Choroid plexus epithelial cell (primary cell): ENCODE data around the gene GNG11.
A peak's percentile ranks its signal among the peaks of the same experiment; 100 is the strongest.
"Not testable (repeated sequence)": the region's sequence is repeated elsewhere in the genome, so short reads cannot be mapped to it uniquely, and the experiment has no call there.

Source experiments
- DNase-seq: peaks from one replicate; pipeline ENCODE4 v3.0.0-alpha.2; 2010; ENCODE audit warnings: low read depth
- H3K4me3 ChIP-seq: 2 replicates; pipeline ENCODE4 v1.5.1; 2011; ENCODE audit warnings: low read depth, mild to moderate bottlenecking, control low read depth, low read length, moderate library complexity
- TF ChIP-seq, protein P1 (sequence below): conservative IDR thresholded peaks from 2 replicates; pipeline ENCODE4 v1.5.1; 2011; ENCODE audit warnings: low read depth, mild to moderate bottlenecking, control low read depth, inconsistent platforms, low read length, moderate library complexity

The GNG11 gene

DNA sequence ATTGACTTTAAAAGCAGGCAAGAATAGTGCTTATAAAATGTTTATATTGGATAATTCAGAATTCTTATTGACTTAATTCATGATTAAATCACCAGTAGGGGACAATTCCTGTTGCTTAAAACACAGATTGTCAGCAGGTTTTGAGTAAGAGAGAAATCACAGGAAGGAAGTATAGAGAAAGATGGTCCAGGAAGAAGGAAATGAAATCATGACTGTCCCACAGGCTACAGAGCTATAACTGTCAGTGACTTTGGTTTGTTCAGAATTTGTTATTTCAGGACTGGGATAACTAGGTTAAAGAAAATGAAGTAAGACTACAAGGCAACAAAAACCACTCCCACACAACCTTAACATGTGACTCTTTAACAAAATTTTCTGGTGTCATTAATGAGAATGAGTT, 8.3 kb upstream of the GNG11 start:
- no peak for DNase-seq
- TF ChIP-seq, protein P1, sequence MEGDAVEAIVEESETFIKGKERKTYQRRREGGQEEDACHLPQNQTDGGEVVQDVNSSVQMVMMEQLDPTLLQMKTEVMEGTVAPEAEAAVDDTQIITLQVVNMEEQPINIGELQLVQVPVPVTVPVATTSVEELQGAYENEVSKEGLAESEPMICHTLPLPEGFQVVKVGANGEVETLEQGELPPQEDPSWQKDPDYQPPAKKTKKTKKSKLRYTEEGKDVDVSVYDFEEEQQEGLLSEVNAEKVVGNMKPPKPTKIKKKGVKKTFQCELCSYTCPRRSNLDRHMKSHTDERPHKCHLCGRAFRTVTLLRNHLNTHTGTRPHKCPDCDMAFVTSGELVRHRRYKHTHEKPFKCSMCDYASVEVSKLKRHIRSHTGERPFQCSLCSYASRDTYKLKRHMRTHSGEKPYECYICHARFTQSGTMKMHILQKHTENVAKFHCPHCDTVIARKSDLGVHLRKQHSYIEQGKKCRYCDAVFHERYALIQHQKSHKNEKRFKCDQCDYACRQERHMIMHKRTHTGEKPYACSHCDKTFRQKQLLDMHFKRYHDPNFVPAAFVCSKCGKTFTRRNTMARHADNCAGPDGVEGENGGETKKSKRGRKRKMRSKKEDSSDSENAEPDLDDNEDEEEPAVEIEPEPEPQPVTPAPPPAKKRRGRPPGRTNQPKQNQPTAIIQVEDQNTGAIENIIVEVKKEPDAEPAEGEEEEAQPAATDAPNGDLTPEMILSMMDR: no peak
- H3K4me3 ChIP-seq: no peak overlapping the region

DNA sequence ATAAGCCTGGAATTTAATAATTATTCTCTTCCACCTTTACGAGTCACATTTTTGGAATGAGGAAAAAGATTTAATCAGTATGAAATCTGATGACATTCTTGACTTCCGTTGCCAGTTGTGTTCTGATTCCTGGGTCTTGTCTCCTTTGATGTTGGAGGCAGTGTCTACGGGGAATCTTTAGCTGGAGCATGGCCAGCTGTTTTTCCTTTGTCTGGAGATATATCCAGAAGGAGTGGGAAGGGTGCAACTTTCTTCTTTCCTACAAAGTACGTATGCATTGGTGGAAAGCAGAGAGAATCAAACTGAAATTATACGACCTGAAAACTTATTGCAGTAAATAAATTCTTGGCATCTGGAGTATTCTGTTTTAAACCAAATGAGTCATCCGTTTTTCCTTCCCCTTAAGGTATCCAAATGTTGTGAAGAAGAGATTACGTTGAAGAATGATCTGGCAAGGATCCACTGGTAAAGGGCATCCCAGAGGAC, 6.9 kb upstream of the GNG11 start:
- TF ChIP-seq, protein P1: no peak
- peak; percentile 76 for DNase-seq
- peak overlapping the region; percentile 28 for H3K4me3 ChIP-seq

DNA sequence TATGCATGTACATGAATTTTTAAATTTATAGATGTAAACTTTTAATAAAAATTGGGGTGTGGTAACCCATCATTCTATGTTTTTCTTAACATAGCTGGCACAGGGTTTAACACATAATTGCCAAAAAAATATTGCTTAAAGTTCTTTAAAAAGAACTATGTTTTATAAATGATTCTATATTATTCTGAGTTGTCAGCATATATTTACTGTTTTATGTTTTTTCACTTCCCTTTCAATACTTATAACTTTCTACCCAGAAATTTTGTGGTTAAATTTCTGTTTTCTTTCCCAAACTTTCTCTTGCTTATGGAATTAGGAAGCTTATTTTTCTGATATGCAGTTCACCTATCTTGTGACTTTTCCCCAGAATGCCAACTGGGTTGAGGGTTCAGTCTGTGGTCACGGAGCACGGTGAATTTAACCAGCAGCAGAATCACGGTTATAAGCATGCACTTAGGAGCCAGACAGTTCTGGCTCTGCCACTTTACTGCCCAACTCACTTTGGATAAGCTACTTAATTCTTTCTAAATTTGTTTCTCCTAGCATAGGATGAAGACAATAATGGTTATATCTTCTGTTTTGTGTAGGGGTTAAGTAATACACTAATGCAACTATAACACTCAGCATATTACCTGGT, 6.2 kb upstream of the GNG11 start:
- DNase-seq, H3K4me3 ChIP-seq: not testable (repeated sequence)

DNA sequence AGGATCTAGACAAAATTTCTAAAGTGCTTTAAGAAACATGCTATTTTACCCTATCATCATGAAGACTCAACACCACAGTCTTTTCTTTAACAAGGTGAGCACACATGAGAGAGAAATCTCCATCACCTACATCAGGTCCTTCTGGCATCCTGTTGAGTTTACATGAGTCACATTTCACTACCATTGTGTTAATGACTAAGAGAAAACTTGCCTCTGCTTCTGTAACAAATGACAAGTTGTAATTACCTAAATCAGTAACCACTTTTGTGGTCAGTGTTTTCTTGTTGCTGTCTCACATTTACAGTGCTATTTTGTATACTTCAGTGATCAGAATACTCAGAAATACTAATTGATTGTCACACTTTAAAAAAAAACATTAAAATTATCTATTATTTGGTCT, 5.6 kb upstream of the GNG11 start:
- DNase-seq, H3K4me3 ChIP-seq: not testable (repeated sequence)

DNA sequence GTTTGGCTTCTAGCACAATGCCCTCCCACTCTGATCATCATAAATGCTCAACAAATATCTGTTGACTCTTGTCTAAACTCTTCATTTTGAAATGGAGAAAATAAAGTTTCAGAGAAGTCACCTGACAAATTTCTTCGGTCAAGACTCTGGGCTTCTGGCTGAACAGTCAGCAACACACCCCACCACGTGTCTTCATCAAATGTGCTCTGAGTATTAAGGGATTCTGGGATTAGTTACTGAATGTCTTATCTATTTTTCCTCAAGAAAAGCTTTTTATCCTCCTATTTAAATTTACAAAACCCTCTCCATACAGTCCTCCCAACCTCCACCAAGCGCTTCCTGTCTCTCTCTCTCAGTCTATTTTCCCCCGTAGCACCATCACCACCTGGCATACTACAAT, 5.2 kb upstream of the GNG11 start:
- H3K4me3 ChIP-seq, DNase-seq: not testable (repeated sequence)

DNA sequence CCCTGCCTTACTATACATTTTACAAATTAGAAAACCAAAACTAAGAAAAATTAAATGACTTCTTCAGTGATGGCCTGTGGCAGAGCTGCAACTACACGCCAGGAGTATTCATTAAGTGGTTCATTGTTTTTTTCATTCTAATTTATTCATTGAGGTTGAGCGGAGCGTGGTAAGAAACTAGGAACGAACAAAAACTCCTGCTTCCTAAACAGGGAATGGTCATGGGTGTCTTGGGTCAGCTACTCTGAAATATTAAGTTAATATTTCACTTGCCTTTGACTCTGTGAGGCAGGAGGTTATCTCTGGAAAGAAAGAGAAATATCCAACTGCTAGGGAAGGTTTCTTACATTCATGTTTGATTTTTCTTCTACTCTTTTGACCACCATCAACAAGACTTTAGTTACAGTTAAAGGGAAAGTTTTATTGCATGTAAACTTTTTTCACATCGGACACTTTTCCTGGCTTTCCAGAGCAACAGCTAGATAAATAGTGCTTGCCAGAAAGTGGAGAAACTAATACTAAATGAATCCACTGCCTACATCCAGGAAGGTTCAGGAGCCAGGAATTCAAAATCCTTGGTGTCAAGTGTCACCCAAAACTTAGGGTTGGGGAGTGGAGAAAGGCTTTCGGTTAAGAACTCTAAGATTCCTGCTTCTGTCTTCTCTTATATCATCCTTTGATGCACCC, 896 bp upstream of the GNG11 start:
- TF ChIP-seq, protein P1: no peak
- peak; percentile 28 for DNase-seq
- peak overlapping the region; percentile 75 for H3K4me3 ChIP-seq

DNA sequence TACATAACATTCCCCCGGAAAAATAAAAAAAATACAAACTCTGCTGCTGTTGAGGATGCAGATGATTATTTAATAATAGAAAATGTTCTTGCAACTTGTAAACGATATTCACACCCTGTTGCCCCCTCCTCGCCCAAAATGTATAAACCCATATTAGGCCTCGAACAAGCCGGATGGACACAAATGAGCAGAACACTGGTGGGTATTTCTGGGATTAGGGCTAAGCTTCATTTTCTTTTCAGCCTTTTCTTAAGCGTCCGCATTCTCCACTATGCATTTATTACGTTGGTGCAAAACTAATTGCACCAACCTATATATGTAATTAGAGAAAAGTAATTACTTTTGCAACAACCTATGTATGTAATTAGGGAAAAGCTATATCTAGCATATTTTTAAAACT, 349 bp upstream of the GNG11 start:
- TF ChIP-seq, protein P1: no peak
- H3K4me3 ChIP-seq: peak overlapping the region; percentile 75
- DNase-seq: no peak

DNA sequence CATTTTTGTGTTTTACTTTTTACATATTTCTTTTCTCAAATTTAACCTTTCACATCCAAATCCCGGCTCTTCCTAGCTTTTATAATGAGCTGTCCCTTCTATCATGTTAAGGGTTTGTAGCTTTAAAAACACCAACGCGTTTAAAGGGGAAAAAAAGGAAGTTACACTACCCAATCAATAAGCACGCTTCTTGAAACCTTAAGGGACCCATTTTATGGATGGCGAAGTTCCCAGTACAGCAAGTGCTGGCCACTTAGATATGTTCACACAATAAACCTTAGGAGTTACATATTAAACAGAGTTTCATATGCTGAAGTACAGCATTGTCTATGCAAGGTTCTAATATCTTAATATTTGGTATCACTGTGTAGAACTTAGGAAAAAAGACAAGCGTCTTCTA, 1.8 kb downstream of the GNG11 start:
- H3K4me3 ChIP-seq: peak overlapping the region; percentile 75
- TF ChIP-seq, protein P1: no peak
- DNase-seq: peak; percentile 48
